Measurements from ENCODE around the gene MELTF. TPM values are rescaled to one million over a fixed set of nuclear protein-coding genes. Genes with fewer than 3 reads are reported as not detected.

The MELTF gene
- total and polyA plus RNA-seq, 2 of the 13 experiments (the other 11 are each of a cell fraction or from before 2014, with no cell fraction given): 3.2 to 7.5 TPM

GRCh38 chr3:196968233-196969133, 61.1 kb downstream of the MELTF start, which contains the start of gene PIGZ (continued):
- TF ChIP-seq ZNF543 (CRISPR knock-in tag; IDR thresholded peaks at IDR 0.05) (peak; percentile 48; the same call in 1 of the 2 replicates), FOXA1 (IDR thresholded peaks at IDR 0.05) (no peak), FOXA1 (CRISPR knock-in tag; IDR thresholded peaks at IDR 0.05) (peak; percentile 16; the same call in 1 of the 2 replicates), CEBPG (CRISPR knock-in tag; IDR thresholded peaks at IDR 0.05) (no peak), ATF7-NPFF (CRISPR knock-in tag; IDR thresholded peaks at IDR 0.05; ENCODE audit: low read depth) (peak; percentile 73; the same call in 1 of the 2 replicates), BHLHE40 (IDR thresholded peaks at IDR 0.05; ENCODE audit: low read length) (no peak), PITX1 (CRISPR knock-in tag; IDR thresholded peaks at IDR 0.05) (peak; percentile 34; the same call in 1 of the 2 replicates), ZNF775 (CRISPR knock-in tag; IDR thresholded peaks at IDR 0.05; ENCODE audit: borderline replicate concordance) (no peak), RBM39 (IDR thresholded peaks at IDR 0.05; ENCODE audit: low read depth, low read length, poor library complexity, severe bottlenecking) (no peak), MTF1 (CRISPR knock-in tag; IDR thresholded peaks at IDR 0.05) (no peak), JDP2 (CRISPR knock-in tag; IDR thresholded peaks at IDR 0.05; ENCODE audit: borderline replicate concordance) (no peak; the same call in 1 of the 2 replicates), ZNF296 (CRISPR knock-in tag; conservative IDR thresholded peaks at IDR 0.05) (0 out of 2 replicates have a peak, but pooled peaks have one; percentile 49), EHMT2 (IDR thresholded peaks at IDR 0.05; ENCODE audit: borderline replicate concordance, low read depth, low read length) (no peak), SP140L (CRISPR knock-in tag; IDR thresholded peaks at IDR 0.05; ENCODE audit: borderline replicate concordance) (no peak), ZNF672 (CRISPR knock-in tag; IDR thresholded peaks at IDR 0.05) (0 out of 2 replicates have a peak, but pooled peaks have one; percentile 21), BORCS8-MEF2B (CRISPR knock-in tag; IDR thresholded peaks at IDR 0.05) (peak; percentile 52; the same call in 1 of the 2 replicates), DMAP1 (CRISPR knock-in tag; IDR thresholded peaks at IDR 0.05) (no peak), KAT2B (IDR thresholded peaks at IDR 0.05; ENCODE audit: borderline replicate concordance, low read depth, low read length) (no peak), RERE (CRISPR knock-in tag; IDR thresholded peaks at IDR 0.05; ENCODE audit: low read depth) (no peak), KDM5A (IDR thresholded peaks at IDR 0.05; ENCODE audit: borderline replicate concordance, low read length) (no peak), ZBTB26 (CRISPR knock-in tag; IDR thresholded peaks at IDR 0.05; ENCODE audit: borderline replicate concordance) (no peak), HNRNPUL1 (IDR thresholded peaks at IDR 0.05; ENCODE audit: low read depth, low read length) (no peak), CHD2 (IDR thresholded peaks at IDR 0.05; ENCODE audit: low read depth, low read length) (no peak), ZNF12 (CRISPR knock-in tag; IDR thresholded peaks at IDR 0.05) (peak; percentile 28; the same call in 1 of the 2 replicates)
- TF ChIP-seq, protein P1, sequence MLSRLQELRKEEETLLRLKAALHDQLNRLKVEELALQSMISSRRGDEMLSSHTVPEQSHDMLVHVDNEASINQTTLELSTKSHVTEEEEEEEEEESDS (CRISPR knock-in tag; IDR thresholded peaks at IDR 0.05; ENCODE audit: borderline replicate concordance): 0 out of 2 replicates have a peak, but pooled peaks have one; percentile 30

Measured in HepG2 (cell line).